ENCODE measurements around the gene HDLBP.

The HDLBP gene

DNA sequence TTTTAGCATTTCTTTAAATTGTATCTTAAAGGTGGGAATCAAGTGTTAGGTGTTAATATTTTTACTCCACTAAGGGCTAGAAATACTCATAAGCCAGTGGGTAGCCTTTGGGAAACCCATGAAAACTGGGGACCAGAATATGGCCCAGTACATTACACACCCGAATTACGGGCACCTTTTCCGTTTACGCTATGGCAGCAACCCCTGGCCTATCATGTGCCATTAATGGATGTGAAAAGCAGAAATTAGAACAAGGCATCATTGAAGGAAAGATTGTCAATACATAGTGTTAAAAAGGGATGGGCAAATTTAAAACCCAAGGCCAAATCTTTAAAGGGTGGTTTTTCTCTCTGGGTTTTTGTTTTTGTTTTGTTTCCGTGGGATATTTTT lies 41.4 kb upstream of the HDLBP start:
- in situ Hi-C loops (cut with HindIII; ENCODE audit: low sequenced_read_pairs), result no loop called here
- peak overlapping the region; percentile 81 for H3K4me3 ChIP-seq (ENCODE audit: low read depth, low read length)
- no peak for TF ChIP-seq CTCF (IDR thresholded peaks at IDR 0.05; ENCODE audit: low read depth, low read length, missing control alignments)
- no peak for DNase-seq (ENCODE audit: low read depth)

GRCh38 chr2:241355983-241356870 lies 40.8 kb upstream of the HDLBP start, which contains the start of gene FARP2:
Gene FARP2, plus strand, starts transcription at chr2:241356285. Its CDS starts 16,823 bp downstream, at chr2:241373108.
- in situ Hi-C loops (cut with HindIII; ENCODE audit: low sequenced_read_pairs), result no loop called here
- DNase-seq (ENCODE audit: low read depth), result peak; percentile 97
- TF ChIP-seq CTCF (IDR thresholded peaks at IDR 0.05; ENCODE audit: low read depth, low read length, missing control alignments), result no peak
- H3K4me3 ChIP-seq (ENCODE audit: low read depth, low read length), result peak within 1 kb of the TSS; percentile 81

DNA sequence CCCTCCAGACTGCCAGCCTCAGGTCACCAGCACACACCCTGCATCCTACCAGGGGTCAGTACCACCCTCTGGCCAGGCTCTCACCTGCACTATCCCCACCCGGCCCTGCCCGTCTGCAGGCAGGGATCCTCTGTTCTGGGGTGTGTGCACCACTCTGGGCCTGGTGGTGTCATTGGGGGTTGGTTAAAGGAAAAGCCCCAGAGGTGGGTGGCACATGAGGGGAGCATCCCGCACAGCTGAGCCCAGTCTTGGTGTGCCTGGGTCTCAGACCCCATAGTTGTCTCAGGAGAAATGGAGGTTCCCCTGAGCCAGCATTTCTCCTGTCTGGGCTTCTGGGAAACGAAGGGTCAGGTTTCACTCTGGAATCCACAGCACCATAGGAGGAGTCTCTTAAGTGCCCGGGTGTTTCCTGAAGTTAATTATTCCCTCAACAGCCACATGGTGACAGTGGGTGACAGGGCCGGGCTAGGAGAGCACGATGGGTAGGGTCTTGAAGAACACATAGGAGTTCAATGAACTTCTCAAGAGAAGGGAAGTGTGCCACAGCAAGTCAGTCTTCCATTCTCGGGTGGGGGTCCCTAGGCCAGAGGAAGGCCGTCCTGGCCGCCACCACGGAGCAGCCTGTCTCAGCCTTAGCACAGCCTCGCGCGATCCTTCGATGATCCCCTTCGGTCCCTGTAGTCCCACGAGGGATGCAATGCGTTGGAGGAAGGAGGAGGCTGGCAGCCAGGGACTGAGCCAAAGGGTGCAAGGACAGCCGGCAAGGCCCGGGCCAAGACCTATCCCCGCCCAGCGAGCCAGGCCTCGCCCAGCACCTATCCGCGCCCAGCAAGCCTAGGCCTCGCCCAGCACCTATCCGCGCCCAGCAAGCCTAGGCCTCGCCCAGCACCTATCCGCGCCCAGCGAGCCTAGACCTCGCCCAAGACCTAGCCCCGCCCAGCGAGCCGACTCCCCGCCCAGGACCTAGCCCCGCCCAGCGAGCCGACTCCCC lies 39.5 kb upstream of the HDLBP start:
- no peak for TF ChIP-seq CTCF (IDR thresholded peaks at IDR 0.05; ENCODE audit: low read depth, low read length, missing control alignments)
- DNase-seq (ENCODE audit: low read depth), result peak; percentile 11
- in situ Hi-C loops (cut with HindIII; ENCODE audit: low sequenced_read_pairs), result no loop called here
- H3K4me3 ChIP-seq (ENCODE audit: low read depth, low read length), result peak overlapping the region; percentile 21

- no peak overlapping the region for H3K4me3 ChIP-seq (ENCODE audit: low read depth, low read length)
- no peak for TF ChIP-seq CTCF (IDR thresholded peaks at IDR 0.05; ENCODE audit: low read depth, low read length, missing control alignments)
- DNase-seq (ENCODE audit: low read depth), result no peak
- in situ Hi-C loops (cut with HindIII; ENCODE audit: low sequenced_read_pairs), result no loop called here
Observed at GRCh38 chr2:241352227-241352626, 36.8 kb upstream of the HDLBP start.

GRCh38 chr2:241351640-241352031 lies 36.2 kb upstream of the HDLBP start:
- H3K4me3 ChIP-seq (ENCODE audit: low read depth, low read length), result no peak overlapping the region
- no peak for DNase-seq (ENCODE audit: low read depth)
- in situ Hi-C loops (cut with HindIII; ENCODE audit: low sequenced_read_pairs), result no loop called here
- no peak for TF ChIP-seq CTCF (IDR thresholded peaks at IDR 0.05; ENCODE audit: low read depth, low read length, missing control alignments)

GRCh38 chr2:241350878-241351639 lies 35.6 kb upstream of the HDLBP start:
- H3K4me3 ChIP-seq (ENCODE audit: low read depth, low read length), result no peak overlapping the region
- in situ Hi-C loops (cut with HindIII; ENCODE audit: low sequenced_read_pairs), result no loop called here
- TF ChIP-seq CTCF (IDR thresholded peaks at IDR 0.05; ENCODE audit: low read depth, low read length, missing control alignments), result no peak
- no peak for DNase-seq (ENCODE audit: low read depth)
